Activated CD4-positive, alpha-beta memory T cell treated with anti-CD3 and anti-CD28 coated beads, Interleukin-2, amount 10 ng/mL, durations not matched to agents 7 days and 5 days (primary cell): ENCODE data around the gene ITGA6. TPM values are rescaled to one million over a fixed set of nuclear protein-coding genes. Genes with fewer than 3 reads are reported as not detected.
A peak's percentile ranks its signal among the peaks of the same experiment; 100 is the strongest.

Experiments
- CTCF ChIA-PET: fragments of 350-600 bp; sonication (Branson Sonifier 250); formaldehyde crosslinking; loops from one replicate; lab custom pipeline; 2021; ENCODE audit warnings: antibody characterized with exemption, inconsistent platforms; lab: Charles Lee
- POLR2A ChIA-PET: fragments of 350-600 bp; sonication (Branson Sonifier 250); formaldehyde crosslinking; loops from one replicate; lab custom pipeline; 2021; ENCODE audit warnings: antibody characterized with exemption; lab: Charles Lee
- DNase-seq: peaks from one replicate; pipeline ENCODE4 v3.0.0-alpha.2; 2020
- H3K27ac Mint-ChIP-seq: one replicate; pipeline ENCODE4 v1.8.0; 2021; ENCODE audit warnings: mild to moderate bottlenecking, mixed read lengths
- H3K27me3 Mint-ChIP-seq: one replicate; pipeline ENCODE4 v1.8.0; 2021; ENCODE audit warnings: mixed read lengths
- H3K36me3 Mint-ChIP-seq: one replicate; pipeline ENCODE4 v1.8.0; 2021; ENCODE audit warnings: low read depth, mixed read lengths
- H3K4me1 Mint-ChIP-seq: one replicate; pipeline ENCODE4 v1.8.0; 2021; ENCODE audit warnings: mixed read lengths
- H3K4me3 Mint-ChIP-seq: one replicate; pipeline ENCODE4 v1.8.0; 2021; ENCODE audit warnings: mild to moderate bottlenecking, mixed read lengths
- H3K9me3 Mint-ChIP-seq: one replicate; pipeline ENCODE4 v1.8.0; 2021; ENCODE audit warnings: mixed read lengths
- total RNA-seq, 2 experiments: library from RNA; stranded (reverse); gene quantifications; one replicate each; pipeline ENCODE4 v1.2.3, GENCODE V29; 2021

Gene ITGA6
- total RNA-seq, 2 experiments from 2014 or later: 17.7 to 18.0 TPM

GRCh38 chr2:172426635-172427255 is 641 bp upstream of the ITGA6 start:
- Mint-ChIP-seq H3K27me3 (peaks cover 61% of the 10 kb centered on the region), H3K36me3 (no peaks in the 10 kb centered on the region), H3K9me3 (no peaks in the 10 kb centered on the region), H3K4me1 (peaks cover 29% of the 10 kb centered on the region), H3K27ac (no peak overlapping the region), H3K4me3 (peak overlapping the region; percentile 68)
- no peak for DNase-seq
- ChIA-PET POLR2A (interaction anchor here (1.5 to 3.6 kb wide), 3 partner anchors 15 to 35 kb away, joined by 5 to 34 read pairs (median 6); no protein-coding TSS in a partner anchor), CTCF (interaction anchor here (1.3 to 6.3 kb wide), 7 partner anchors 9 to 40 kb away, joined by 4 to 94 read pairs (median 8); no protein-coding TSS in a partner anchor)

GRCh38 chr2:172427990-172428831 is 825 bp downstream of the ITGA6 start:
- CTCF ChIA-PET: interaction anchor here (0.6 to 6.3 kb wide), 8 partner anchors 8 to 167 kb away, joined by 3 to 94 read pairs (median 6); no protein-coding TSS in a partner anchor
- peak; percentile 47 for DNase-seq
- H3K36me3 Mint-ChIP-seq: no peaks in the 10 kb centered on the region
- POLR2A ChIA-PET: interaction anchor here (0.8 to 3.6 kb wide), 7 partner anchors 8 to 34 kb away, joined by 3 to 34 read pairs (median 5); no protein-coding TSS in a partner anchor
- H3K4me1 Mint-ChIP-seq: peaks cover 24% of the 10 kb centered on the region
- peaks cover 62% of the 10 kb centered on the region for H3K27me3 Mint-ChIP-seq
- no peak overlapping the region for H3K27ac Mint-ChIP-seq
- H3K9me3 Mint-ChIP-seq: no peaks in the 10 kb centered on the region
- peak overlapping the region; percentile 73 for H3K4me3 Mint-ChIP-seq

DNA sequence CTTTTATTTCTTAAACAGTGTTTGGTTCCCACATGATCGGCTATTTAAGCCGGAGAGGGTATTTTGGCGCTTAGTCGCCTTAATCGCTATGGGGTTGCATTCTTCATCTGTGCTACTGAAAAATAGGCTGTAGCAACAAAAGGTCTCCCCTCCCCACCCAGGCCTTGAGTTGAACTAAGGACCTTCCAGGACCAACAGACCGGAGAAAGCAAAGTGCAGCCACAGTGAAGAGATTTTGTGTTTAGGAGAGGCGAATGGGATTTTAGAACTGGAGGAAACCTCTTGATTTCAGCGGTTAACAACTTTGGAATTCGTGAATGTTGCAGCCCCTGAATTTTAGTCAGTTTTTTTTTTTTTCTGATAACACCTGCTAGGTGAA is 1.4 kb downstream of the ITGA6 start:
- Mint-ChIP-seq H3K9me3 (no peaks in the 10 kb centered on the region), H3K36me3 (no peaks in the 10 kb centered on the region), H3K4me3 (peak overlapping the region; percentile 73), H3K27ac (no peak overlapping the region), H3K27me3 (peaks cover 65% of the 10 kb centered on the region), H3K4me1 (peaks cover 25% of the 10 kb centered on the region)
- ChIA-PET CTCF (interaction anchor here (5.0 to 6.3 kb wide), 2 partner anchors 13 to 33 kb away, joined by 17 to 94 read pairs; no protein-coding TSS in a partner anchor), POLR2A (interaction anchor here (1.3 to 2.0 kb wide), 2 partner anchors 14 to 17 kb away, joined by 5 to 6 read pairs; no protein-coding TSS in a partner anchor)
- no peak for DNase-seq

DNA sequence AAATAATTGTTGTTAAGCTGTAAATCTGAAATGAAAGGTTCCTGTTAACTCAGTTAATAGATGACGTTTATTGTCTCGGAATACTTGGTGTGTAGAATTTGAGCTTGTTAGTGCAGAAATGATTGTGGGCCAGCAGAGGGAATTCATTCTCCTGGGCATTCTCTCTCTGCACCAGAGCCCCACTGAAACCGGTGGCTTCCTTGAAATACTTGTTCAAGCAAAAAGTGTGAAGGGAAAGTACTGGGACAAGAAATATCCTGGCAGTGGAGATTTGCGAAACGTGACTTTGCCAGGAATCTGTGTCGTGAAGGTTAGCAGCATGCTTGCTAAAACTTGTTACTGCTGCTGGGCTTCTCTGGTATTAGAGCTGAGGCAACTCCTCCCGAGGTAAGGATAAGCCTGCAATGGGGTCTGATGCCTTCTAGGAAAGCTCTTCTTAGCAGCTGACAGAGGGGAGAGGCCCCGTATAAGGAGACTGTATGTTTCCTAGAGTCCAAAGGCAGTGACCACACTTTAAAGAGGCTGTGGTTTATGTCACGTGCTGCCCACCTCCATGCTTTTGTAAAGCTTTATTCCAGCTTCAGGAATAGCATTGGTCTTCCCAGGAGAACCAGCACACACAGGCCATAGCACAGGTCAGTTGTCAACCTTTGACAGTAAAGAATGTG is 2.0 kb downstream of the ITGA6 start:
- CTCF ChIA-PET: interaction anchor here (5.0 to 6.3 kb wide), 2 partner anchors 12 to 33 kb away, joined by 17 to 94 read pairs; no protein-coding TSS in a partner anchor
- POLR2A ChIA-PET: interaction anchor here (1.3 to 2.0 kb wide), 3 partner anchors 13 to 32 kb away, joined by 5 to 7 read pairs (median 6); no protein-coding TSS in a partner anchor
- H3K27me3 Mint-ChIP-seq: peaks cover 61% of the 10 kb centered on the region
- H3K4me1 Mint-ChIP-seq: peaks cover 31% of the 10 kb centered on the region
- no peak for DNase-seq
- H3K36me3 Mint-ChIP-seq: no peaks in the 10 kb centered on the region
- no peak overlapping the region for H3K27ac Mint-ChIP-seq
- peak overlapping the region; percentile 73 for H3K4me3 Mint-ChIP-seq
- no peaks in the 10 kb centered on the region for H3K9me3 Mint-ChIP-seq

GRCh38 chr2:172430027-172430426 is 2.6 kb downstream of the ITGA6 start:
- Mint-ChIP-seq H3K27ac (no peak overlapping the region), H3K27me3 (peaks cover 61% of the 10 kb centered on the region), H3K36me3 (no peaks in the 10 kb centered on the region), H3K4me1 (peaks cover 37% of the 10 kb centered on the region), H3K4me3 (no peak overlapping the region), H3K9me3 (no peaks in the 10 kb centered on the region)
- ChIA-PET POLR2A (interaction anchor here (1.3 to 2.0 kb wide), 3 partner anchors 13 to 31 kb away, joined by 5 to 7 read pairs (median 6); no protein-coding TSS in a partner anchor), CTCF (interaction anchor here (5.0 to 6.3 kb wide), 2 partner anchors 11 to 32 kb away, joined by 17 to 94 read pairs; no protein-coding TSS in a partner anchor)
- no peak for DNase-seq

DNA sequence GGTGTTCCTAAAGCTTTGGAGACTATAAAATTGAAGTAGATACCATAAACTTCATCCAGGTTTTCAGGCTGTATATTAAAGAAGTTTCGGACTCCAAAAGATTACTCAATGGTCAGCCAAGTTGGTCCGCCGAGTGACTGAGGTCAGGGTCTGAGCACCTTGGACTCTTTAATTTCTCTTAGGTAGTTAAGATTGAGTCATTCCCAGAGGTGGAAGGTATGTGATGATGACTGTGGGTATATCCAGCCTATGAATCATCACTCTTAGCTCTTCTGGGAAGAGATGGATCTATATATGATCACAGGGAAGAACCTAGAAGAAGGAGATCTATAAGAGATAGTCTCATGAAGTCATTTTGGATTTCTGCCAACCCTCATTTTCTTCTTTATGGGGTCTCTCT is 3.3 kb downstream of the ITGA6 start:
- DNase-seq: no peak
- Mint-ChIP-seq H3K4me3 (no peak overlapping the region), H3K27ac (no peak overlapping the region), H3K27me3 (peaks cover 56% of the 10 kb centered on the region), H3K4me1 (peaks cover 41% of the 10 kb centered on the region), H3K36me3 (no peaks in the 10 kb centered on the region), H3K9me3 (no peaks in the 10 kb centered on the region)
- ChIA-PET CTCF (interaction anchor here (0.5 to 6.3 kb wide), 3 partner anchors 11 to 717 kb away, joined by 3 to 94 read pairs (median 17); no protein-coding TSS in a partner anchor), POLR2A (interaction anchor here (0.8 to 2.0 kb wide), 3 partner anchors 10 to 30 kb away, joined by 3 to 7 read pairs (median 6); no protein-coding TSS in a partner anchor)

DNA sequence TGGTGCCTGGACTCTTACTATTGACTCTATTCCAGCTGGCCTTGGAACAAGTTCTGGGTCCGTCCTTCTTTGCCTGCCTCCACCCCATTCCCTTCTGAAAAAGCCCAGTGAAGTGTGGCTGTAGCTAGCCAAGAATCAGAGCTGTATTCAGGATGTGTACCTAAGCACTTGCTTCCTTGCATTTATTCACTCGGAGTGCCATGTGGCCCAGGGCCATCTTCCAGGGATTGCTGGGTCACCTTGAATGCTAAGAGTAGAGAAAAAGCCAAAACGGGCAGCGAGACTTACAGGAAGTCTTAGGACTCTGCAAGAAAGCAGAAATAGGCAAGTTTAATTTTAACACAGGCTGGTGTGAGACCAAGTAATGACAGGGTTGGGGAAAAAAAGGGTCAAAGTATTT is 4.1 kb downstream of the ITGA6 start:
- ChIA-PET CTCF (interaction anchor here (1.2 kb wide), 1 partner anchor 31 kb away, joined by 5 read pairs; no protein-coding TSS in a partner anchor), POLR2A (interaction anchor here (0.8 kb wide), 1 partner anchor 9 kb away, joined by 3 read pairs; no protein-coding TSS in a partner anchor)
- H3K36me3 Mint-ChIP-seq: no peaks in the 10 kb centered on the region
- DNase-seq: no peak
- no peak overlapping the region for H3K4me3 Mint-ChIP-seq
- H3K27ac Mint-ChIP-seq: no peak overlapping the region
- H3K4me1 Mint-ChIP-seq: peaks cover 39% of the 10 kb centered on the region
- peaks cover 51% of the 10 kb centered on the region for H3K27me3 Mint-ChIP-seq
- H3K9me3 Mint-ChIP-seq: no peaks in the 10 kb centered on the region

DNA sequence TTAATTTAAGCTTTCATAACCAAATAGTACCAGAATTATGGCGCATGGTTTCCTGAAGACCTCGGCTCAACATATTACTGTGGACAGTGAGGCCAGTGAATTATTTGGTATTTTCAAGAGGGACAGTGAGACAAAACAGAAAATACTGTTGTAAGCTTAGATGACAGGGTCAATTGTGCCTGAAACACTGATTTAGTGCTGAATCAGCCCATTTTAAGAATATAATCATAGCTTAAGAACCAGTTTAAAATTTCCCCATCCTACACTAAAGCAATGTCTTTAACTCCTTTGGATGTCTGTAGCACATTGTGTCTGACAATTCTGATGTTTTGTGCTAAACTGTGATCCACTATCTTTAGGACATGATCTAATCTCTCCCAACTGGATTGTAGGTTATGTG is 4.6 kb downstream of the ITGA6 start:
- DNase-seq: no peak
- H3K36me3 Mint-ChIP-seq: no peaks in the 10 kb centered on the region
- peaks cover 45% of the 10 kb centered on the region for H3K27me3 Mint-ChIP-seq
- ChIA-PET CTCF (interaction anchor here (1.2 kb wide), 1 partner anchor 30 kb away, joined by 5 read pairs; no protein-coding TSS in a partner anchor), POLR2A (interaction anchor here (1.4 kb wide), 1 partner anchor 29 kb away, joined by 3 read pairs; no protein-coding TSS in a partner anchor)
- H3K4me3 Mint-ChIP-seq: no peak overlapping the region
- no peaks in the 10 kb centered on the region for H3K9me3 Mint-ChIP-seq
- H3K27ac Mint-ChIP-seq: no peak overlapping the region
- peaks cover 34% of the 10 kb centered on the region for H3K4me1 Mint-ChIP-seq

DNA sequence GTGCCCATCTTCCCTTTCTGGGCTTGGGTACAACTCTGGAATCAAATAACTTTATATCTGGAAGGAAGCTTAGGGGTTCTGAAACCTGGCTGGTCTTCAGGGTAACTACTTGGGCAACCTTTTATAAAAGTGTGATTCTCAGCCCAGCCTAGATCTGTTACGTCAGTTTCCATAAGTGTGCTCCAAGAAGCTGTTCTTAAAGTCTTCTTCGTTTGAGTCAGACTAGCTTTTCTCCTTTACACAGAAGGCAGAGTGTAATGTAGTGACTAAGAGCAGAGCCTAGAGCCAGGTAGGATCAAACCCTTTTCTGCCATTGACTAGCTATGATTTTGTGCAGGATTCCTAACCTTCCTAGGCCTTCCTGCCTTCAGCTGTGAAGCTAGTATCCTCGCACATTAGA is 5.8 kb downstream of the ITGA6 start:
- Mint-ChIP-seq H3K36me3 (no peaks in the 10 kb centered on the region), H3K9me3 (no peaks in the 10 kb centered on the region), H3K27me3 (peaks cover 43% of the 10 kb centered on the region), H3K4me3 (no peak overlapping the region), H3K27ac (no peak overlapping the region), H3K4me1 (peaks cover 32% of the 10 kb centered on the region)
- DNase-seq: no peak
- CTCF ChIA-PET: interaction anchor here (1.3 to 12.0 kb wide), 2 partner anchors 29 to 33 kb away, joined by 3 to 120 read pairs; no protein-coding TSS in a partner anchor
- POLR2A ChIA-PET: interaction anchor here (0.5 to 1.4 kb wide), 2 partner anchors 11 to 28 kb away, joined by 3 read pairs; no protein-coding TSS in a partner anchor

- peak; percentile 52 for DNase-seq
- Mint-ChIP-seq H3K36me3 (peaks cover 4% of the 10 kb centered on the region), H3K27ac (peak overlapping the region; percentile 44), H3K4me3 (no peak overlapping the region), H3K9me3 (no peaks in the 10 kb centered on the region), H3K4me1 (peaks cover 20% of the 10 kb centered on the region), H3K27me3 (peaks cover 26% of the 10 kb centered on the region)
- POLR2A ChIA-PET: interaction anchor here (0.6 to 1.5 kb wide), 3 partner anchors 13 to 184 kb away, joined by 3 to 5 read pairs (median 4); no protein-coding TSS in a partner anchor
- CTCF ChIA-PET: interaction anchor here (12.0 kb wide), 1 partner anchor 27 kb away, joined by 120 read pairs; no protein-coding TSS in a partner anchor
These were observed 7.6 kb downstream of the ITGA6 start for GRCh38 chr2:172434821-172435605.

DNA sequence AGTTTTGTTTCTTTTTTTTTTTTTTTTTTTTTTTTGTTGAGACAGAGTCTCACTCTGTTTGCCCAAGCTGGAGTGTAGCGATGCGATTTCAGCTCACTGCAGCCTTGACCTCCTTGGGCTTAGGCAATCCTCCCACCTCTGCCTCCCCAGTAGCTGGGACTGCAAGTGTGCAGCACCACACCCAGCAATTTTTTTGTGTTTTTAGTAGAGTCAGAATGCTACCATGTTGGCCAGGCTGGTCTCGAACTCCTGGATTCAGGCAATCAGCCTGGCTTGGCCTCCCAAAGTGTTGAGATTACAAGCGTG is 8.2 kb downstream of the ITGA6 start:
- CTCF ChIA-PET: interaction anchor here (1.1 to 12.0 kb wide), 2 partner anchors 8 to 27 kb away, joined by 4 to 120 read pairs; partner anchors contain the start of gene ITGA6
- Mint-ChIP-seq H3K27me3 (peaks cover 22% of the 10 kb centered on the region), H3K4me3 (no peak overlapping the region), H3K27ac (no peak overlapping the region), H3K36me3 (peaks cover 4% of the 10 kb centered on the region), H3K9me3 (no peaks in the 10 kb centered on the region), H3K4me1 (peaks cover 20% of the 10 kb centered on the region)
- no peak for DNase-seq
- POLR2A ChIA-PET: interaction anchor here (1.0 to 1.5 kb wide), 3 partner anchors 10 to 26 kb away, joined by 3 to 5 read pairs (median 4); no protein-coding TSS in a partner anchor
